GM18526 (cell line): ENCODE data around the gene RBM5.

Source experiments
- POLR2A ChIP-seq: IDR thresholded peaks from 3 replicates; pipeline ENCODE4 v1.6.1; 2011; ENCODE audit not compliant: insufficient read length; ENCODE audit errors: extremely low read depth

Gene RBM5

GRCh38 chr3:50162034-50162883, 73.5 kb downstream of the RBM5 start:
- TF ChIP-seq POLR2A: no peak

DNA sequence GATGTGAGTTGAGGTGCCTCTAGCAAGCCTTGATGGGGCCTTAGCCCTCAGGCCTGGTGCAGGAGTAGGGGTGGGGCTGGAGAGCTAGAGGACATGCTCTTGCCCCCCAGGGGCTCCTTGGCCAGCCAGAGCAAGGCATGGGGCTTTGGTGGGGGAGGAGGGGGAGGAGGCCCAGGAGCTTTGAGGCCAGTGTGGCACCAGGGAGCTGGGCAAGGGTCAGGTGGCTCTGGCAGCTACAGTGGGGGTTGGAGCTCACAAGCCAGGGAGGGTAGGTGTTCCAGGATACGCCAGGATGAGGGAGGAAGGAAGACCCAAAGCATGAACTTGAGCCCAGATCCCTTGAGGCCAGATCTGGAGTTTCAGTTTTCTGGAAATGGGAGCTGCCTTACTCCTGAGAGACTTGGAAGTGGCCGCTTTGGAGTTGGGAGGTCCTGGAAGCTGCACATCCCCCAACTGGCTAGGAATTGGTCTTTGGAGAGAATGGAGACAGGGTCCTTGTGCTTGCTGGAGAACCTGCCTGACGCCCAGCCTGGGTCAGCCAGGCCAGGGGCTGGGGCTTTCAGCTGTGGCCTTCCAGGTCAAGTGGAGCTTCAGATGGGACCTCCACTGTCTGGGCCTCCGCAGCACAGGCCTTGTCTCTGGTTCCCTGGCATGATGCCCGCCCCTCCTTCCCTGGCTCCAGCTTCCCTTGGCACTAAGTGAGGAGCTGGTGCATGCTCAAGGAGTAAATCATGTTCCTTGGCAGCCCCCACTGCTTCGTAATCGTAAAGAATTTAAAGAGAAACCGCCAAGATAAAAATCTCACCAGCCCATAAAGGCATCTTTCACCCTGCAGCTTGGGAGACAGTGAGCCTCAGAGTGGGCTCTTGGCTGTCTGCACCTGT, 75.1 kb downstream of the RBM5 start:
- TF ChIP-seq POLR2A: no peak

- no peak for TF ChIP-seq POLR2A
Measured at GRCh38 chr3:50164481-50164880, 75.8 kb downstream of the RBM5 start.

GRCh38 chr3:50164984-50165909, 76.5 kb downstream of the RBM5 start:
- TF ChIP-seq POLR2A: no peak

DNA sequence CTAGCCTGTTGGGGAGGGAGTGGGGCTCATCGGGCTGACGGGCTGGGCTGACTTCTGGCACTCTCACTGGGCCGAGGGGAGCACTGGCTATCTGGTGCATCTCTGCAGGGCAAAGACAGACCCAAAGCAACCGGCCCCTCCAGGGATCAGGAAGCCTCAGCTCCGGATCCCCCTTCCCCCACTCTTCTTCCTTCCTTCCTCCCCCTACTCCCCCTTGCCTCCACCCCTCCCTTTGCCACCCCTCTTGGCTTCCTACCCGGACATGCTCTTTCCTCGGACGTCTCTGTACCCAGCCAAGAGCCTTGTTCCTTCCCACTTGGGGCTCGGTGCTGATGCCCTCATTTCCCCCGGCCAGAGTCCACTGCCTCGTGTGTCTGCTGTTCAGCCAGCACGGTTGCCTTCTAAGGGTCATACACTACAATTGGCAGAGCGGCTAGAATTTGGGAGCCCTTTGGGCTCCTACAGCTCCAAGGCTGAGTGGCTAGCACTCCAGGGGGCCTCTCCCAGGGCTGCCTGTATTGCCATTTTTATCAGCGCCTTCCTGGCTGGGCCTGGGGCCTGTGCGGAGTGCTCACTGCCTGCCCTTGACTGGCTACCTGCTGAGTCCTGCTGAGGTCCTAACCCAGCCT, 77.3 kb downstream of the RBM5 start:
- no peak for TF ChIP-seq POLR2A

GRCh38 chr3:50166620-50167019, 77.9 kb downstream of the RBM5 start:
- TF ChIP-seq POLR2A: no peak

DNA sequence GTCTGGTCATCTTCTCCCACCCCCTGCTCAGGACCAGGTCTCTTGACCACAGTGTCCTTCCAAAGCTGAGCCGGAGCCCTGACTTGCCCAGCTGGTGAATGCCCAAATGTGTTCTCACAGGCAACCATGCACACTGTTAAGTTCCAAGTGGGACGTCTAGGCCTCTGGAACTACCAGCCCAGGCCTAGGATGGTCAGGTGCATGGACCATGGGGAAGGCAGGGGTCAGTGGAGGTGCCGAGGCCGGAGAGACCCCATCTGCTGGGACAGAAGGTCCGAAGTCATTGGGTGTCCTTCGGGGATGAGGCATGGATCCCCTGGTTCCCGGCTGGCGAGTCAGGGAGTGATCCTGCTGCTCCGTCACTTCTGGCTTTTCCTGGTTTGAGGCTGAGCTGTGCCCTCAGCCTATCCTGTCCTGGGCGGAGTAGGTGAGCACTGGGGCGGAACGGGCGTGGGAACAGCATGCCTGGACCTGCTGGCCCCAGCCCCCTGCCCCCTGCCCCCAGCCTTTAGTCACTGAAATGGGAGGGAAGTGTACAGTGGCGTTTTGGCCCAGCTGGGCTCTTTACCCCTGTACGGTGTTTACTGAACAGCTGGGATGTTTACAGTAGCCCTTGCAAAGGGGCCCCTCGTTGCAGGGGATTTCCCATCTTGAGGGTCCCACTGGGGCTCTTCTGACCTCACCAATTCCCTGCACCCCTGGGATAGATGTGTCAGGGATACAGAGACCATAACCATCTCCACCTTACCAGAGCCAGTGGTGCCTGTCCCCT, 78.5 kb downstream of the RBM5 start:
- TF ChIP-seq POLR2A: no peak

GRCh38 chr3:50167841-50168209, 79.1 kb downstream of the RBM5 start:
- no peak for TF ChIP-seq POLR2A

GRCh38 chr3:50168388-50168787, 79.7 kb downstream of the RBM5 start:
- TF ChIP-seq POLR2A: no peak
